ENCODE data around the gene MAP3K20. TPM values are rescaled to one million over a fixed set of nuclear protein-coding genes. Genes with fewer than 3 reads are reported as not detected.

Gene MAP3K20
- 10 to 100 TPM; 33.0 to 56.1 (median 44.4) TPM for total RNA-seq

DNA sequence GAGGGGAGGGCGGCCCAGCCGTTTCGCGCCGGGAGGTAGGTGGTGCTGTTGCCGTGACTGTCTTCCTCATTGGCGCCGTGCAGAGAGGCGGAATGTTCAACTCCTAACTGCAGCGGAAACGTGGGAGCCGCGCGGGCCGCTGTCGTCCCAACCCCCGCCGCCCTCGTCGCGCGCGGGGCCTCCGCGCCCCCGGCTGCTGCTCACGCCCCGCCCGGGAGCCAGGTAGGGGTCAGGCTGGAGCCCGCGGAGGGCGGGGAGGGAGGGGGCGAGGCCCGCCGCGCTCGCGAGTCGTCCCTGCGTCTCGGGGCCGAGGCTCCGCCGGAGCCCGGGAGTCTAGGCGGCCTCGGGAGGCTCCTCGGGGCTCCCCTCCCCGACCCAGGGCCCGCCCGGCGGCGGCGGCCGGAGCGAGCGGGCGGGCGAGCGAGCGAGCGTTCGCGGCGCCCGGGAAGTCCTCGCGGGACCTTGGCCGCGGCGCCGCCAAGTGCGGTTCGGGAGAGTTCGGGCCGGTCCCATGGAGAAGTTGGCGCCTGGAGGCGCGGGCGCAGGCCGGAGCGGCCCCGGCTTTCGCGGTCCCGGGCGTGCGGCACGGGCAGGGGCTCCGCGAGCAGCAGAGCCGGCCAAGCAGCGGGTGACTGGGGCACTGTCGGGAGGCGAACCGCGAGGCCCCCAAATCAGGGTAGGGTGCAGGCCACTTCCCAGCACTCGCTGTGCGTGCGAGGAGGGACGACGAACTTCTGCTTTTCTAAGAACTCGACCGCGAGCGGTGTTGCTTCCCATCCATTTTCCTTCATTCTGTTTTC lies at the start of gene MAP3K20:
Gene MAP3K20 (plus strand): TSS at position 66 of the 800 bp plus-strand sequence. CDS start 15,186 bp downstream, outside the sequence.
- DNase-seq (ENCODE audit: low spot score) (peak; percentile 32), ATAC-seq (ENCODE audit: low FRiP score) (peak; percentile 92)
- TF ChIP-seq, protein P1, sequence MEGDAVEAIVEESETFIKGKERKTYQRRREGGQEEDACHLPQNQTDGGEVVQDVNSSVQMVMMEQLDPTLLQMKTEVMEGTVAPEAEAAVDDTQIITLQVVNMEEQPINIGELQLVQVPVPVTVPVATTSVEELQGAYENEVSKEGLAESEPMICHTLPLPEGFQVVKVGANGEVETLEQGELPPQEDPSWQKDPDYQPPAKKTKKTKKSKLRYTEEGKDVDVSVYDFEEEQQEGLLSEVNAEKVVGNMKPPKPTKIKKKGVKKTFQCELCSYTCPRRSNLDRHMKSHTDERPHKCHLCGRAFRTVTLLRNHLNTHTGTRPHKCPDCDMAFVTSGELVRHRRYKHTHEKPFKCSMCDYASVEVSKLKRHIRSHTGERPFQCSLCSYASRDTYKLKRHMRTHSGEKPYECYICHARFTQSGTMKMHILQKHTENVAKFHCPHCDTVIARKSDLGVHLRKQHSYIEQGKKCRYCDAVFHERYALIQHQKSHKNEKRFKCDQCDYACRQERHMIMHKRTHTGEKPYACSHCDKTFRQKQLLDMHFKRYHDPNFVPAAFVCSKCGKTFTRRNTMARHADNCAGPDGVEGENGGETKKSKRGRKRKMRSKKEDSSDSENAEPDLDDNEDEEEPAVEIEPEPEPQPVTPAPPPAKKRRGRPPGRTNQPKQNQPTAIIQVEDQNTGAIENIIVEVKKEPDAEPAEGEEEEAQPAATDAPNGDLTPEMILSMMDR (IDR thresholded peaks at IDR 0.05): no peak

DNA sequence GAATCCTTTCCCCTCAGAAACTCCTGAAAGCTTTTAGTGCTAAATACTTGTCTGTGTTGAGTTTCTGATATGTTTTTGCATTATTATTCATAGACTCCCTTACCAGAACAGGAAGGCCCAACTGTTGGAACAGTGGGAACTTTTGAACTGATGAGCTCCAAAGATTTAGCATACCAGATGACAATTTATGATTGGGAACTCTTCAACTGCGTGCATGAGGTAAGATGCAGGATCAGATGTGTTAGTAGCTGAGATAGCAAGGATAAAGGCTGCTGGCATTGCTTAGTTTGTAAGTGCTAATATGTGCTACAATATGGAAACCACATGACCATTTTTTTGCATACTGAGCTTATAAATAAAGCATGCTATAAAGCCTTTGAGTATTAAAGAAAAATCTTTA lies 49.2 kb upstream of the MAP3K20 start:
- ATAC-seq (ENCODE audit: low FRiP score): no peak
- TF ChIP-seq, protein P1 (IDR thresholded peaks at IDR 0.05): no peak
- no peak for DNase-seq (ENCODE audit: low spot score)

DNA sequence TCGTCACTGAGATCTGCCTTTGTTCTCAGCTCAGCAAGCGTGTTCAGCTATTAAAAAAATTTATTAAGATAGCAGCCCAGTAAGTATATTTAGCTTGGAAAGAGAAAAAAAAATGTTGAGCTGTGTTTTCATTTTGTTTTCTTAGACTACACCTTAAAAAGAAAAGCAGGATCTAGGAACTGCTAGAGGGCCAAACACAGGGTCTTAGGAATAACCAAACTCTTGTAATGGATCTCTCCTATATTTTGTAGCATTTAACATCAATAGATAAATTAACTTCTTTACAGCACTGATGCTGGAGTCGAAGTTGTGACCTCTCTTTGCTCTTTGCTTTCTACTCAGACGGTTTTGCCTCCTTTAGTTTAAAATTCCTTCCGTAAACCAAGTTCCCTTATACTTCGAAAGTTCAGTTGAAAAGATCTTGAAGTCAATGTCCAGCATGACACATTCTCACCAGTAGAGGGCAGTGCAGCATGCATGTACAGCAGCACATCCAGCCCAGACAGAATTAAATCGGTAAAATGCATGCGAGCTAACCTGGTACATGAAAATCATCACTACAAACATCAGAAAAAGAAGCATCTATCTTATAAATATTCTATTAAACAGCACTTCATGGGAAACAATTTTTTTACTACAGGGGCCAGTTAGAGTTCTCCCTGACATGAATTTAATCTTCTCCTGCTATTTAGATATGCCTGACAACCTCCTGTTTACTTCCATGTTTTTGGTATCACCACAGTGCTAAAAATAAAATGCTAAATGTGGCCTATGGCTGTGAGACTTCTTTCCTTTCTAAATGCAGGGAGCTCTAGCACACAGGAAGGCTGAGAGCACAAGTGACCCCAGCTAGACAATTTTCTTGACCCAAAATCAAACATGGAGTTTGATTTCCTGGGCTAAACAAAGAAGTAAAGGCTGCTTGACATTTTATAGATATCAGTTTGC lies 48.2 kb upstream of the MAP3K20 start:
- ATAC-seq (ENCODE audit: low FRiP score): peak; percentile 88
- TF ChIP-seq, protein P1 (IDR thresholded peaks at IDR 0.05): peak in 2 of 3 donors; percentile 78 to 83
- peak; percentile 96 for DNase-seq (ENCODE audit: low spot score)

DNA sequence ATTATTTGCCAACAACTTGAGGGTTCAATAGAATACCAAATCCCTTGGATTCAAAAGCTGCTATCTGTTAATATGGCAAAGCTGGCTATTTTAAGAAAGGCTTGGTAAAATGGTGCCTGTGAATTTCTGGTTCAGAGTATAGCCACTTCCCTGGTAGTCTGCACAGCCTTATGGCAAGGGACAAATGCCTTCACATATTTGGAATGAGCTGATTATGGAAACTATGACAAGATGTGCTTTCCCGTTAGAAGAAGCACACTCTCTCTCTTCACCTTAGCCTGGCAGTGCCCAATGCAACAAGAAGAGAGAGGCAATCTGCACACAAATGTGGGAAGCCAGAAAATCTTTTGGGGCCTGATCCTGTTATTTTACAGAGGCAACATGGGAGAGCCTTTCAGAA lies 47.5 kb upstream of the MAP3K20 start:
- DNase-seq (ENCODE audit: low spot score): no peak
- ATAC-seq (ENCODE audit: low FRiP score): no peak
- TF ChIP-seq, protein P1 (IDR thresholded peaks at IDR 0.05): no peak

DNA sequence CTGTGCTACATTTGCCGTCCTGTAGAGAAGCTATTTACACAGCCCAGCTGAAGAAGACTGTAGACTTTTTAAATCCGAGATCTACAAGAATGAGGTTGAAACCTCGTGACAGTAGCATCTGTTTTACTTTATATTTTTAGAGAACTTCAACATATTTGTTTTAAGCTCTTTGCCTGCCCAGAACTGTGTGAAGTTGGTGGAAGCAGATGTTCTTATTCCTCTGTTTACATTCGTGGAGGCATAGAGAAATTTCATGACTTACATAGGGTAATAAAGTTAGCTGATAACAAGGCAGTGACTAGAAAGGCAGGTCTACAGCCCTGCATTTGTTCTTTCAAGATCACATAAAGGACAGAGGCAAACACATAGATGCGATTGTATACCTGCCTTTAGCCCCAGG lies 47.0 kb upstream of the MAP3K20 start:
- DNase-seq (ENCODE audit: low spot score) (no peak), ATAC-seq (ENCODE audit: low FRiP score) (no peak)
- TF ChIP-seq, protein P1 (IDR thresholded peaks at IDR 0.05): no peak

DNA sequence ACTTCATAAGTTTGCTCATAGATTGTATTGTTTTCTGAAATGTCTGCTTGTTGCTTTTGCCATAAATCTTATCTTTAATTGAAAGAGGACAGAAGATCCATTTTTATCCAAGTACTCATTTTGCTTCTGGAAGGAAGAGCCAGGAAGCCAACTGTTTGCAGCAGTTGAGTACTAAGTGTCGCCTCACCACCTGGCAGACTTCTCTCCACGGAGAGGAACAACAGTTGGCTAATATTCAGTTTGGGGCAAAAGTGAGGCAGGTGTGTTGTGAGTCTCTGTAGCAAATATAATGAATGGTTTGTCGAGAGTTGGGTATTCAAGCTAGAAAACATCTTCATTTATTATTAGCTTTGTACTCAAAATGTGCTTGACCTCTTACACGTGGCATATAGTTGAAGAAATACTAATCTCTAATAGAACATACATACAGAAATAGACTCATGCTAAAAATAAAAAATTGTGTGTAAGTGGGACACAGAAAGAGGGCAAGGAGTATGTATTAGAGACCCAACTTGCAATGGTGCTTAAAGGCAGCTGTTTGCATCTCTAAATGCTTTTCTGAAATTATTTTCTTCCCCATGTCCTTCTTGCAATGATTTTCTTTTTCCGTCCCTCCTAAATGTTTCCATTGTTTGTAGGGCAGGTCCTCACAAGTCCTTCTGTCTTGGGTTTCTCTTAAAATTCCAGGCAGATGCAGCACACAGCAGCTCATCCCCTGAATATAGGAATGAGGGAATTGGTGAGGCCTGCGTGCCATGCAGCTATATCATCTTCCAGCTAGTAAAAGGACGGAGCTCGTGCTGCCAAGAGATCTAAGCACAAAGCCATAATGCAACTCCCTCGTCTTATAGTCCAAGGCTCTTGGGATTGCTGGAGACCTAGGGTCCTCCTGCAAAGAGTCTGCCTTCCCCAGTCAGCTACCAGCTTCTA lies 44.8 kb upstream of the MAP3K20 start:
- TF ChIP-seq, protein P1 (IDR thresholded peaks at IDR 0.05): no peak
- ATAC-seq (ENCODE audit: low FRiP score): no peak
- no peak for DNase-seq (ENCODE audit: low spot score)
